ENCODE data around the gene HAPLN1. TPM values are rescaled to one million over a fixed set of nuclear protein-coding genes. Genes with fewer than 3 reads are reported as not detected.

The HAPLN1 gene
- total RNA-seq, 6 experiments from 2014 or later: 0.16 TPM; not detected in 5

- H3K4me1 ChIP-seq: no peaks in the 10 kb centered on the region
- no peaks in the 10 kb centered on the region for H3K9me3 ChIP-seq
- intact Hi-C loops (cut with DNase I): no loop called here
- H3K27ac ChIP-seq: no peak overlapping the region
- no peaks in the 10 kb centered on the region for H3K27me3 ChIP-seq
- no peaks in the 10 kb centered on the region for H3K36me3 ChIP-seq
- H3K4me3 ChIP-seq: no peak overlapping the region
- ATAC-seq (no peak), DNase-seq (no peak)
- TF ChIP-seq, protein P1, sequence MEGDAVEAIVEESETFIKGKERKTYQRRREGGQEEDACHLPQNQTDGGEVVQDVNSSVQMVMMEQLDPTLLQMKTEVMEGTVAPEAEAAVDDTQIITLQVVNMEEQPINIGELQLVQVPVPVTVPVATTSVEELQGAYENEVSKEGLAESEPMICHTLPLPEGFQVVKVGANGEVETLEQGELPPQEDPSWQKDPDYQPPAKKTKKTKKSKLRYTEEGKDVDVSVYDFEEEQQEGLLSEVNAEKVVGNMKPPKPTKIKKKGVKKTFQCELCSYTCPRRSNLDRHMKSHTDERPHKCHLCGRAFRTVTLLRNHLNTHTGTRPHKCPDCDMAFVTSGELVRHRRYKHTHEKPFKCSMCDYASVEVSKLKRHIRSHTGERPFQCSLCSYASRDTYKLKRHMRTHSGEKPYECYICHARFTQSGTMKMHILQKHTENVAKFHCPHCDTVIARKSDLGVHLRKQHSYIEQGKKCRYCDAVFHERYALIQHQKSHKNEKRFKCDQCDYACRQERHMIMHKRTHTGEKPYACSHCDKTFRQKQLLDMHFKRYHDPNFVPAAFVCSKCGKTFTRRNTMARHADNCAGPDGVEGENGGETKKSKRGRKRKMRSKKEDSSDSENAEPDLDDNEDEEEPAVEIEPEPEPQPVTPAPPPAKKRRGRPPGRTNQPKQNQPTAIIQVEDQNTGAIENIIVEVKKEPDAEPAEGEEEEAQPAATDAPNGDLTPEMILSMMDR (IDR thresholded peaks at IDR 0.05): no peak
- TF ChIP-seq POLR2A (IDR thresholded peaks at IDR 0.05): no peak
- WGBS (ENCODE audit: insufficient coverage, low coverage, low lambda C conversion rate, missing lambda C conversion rate): 53% methylated on average over 1 of the region's 1 CpG
These were observed 30.8 kb downstream of the HAPLN1 start for GRCh38 chr5:83689881-83690280.

DNA sequence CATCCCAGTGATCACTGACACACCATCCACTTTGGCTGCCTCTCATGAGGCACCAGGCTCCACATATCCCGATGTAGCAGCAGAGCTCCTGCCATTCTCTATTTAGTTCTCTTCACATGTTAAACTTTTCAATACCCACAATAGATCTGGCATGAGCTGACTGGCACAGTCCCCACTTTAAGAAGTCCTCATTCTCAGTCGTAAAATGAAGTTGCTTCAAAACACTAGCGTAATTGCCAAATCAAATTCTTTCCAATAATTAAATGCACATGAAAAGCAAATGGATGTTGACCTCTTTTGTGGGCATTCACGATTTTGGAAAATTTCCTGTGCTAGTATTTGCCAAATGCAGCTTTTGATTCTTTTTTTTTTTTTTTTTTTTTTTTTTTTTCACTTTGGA lies 32.4 kb downstream of the HAPLN1 start:
- intact Hi-C loops (cut with DNase I): no loop called here
- Histone ChIP-seq H3K9me3 (no peaks in the 10 kb centered on the region), H3K27me3 (no peaks in the 10 kb centered on the region), H3K4me3 (no peak overlapping the region), H3K27ac (no peak overlapping the region), H3K4me1 (no peaks in the 10 kb centered on the region), H3K36me3 (no peaks in the 10 kb centered on the region)
- ATAC-seq: no peak
- no peak for DNase-seq
- TF ChIP-seq POLR2A (IDR thresholded peaks at IDR 0.05): no peak
- TF ChIP-seq, protein P1 (IDR thresholded peaks at IDR 0.05): no peak
- WGBS (ENCODE audit: insufficient coverage, low coverage, low lambda C conversion rate, missing lambda C conversion rate): 73% methylated on average over 4 of the region's 4 CpGs

DNA sequence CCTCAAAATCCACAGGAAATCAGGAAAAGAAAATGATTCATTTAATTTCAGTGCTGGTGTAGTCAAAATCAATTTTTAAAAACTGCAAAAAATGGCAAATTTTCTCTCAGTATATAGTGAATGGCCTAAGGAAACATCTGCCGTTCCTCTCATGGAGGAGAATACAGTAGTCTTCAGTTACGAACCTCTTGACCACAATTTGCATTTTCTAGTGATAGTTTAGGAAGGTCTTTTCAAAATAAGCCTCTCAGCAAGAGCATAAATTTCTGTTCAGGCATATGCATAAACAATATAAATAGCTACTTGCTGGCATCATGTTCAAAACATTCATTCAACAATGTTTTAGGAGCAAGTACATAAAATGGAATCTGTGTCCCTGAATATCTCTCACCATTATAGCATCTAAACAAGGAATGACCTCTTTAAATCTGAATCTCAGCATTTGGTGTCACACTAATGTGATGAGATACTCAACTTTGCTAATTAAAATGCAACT lies 33.5 kb downstream of the HAPLN1 start:
- no peak for TF ChIP-seq POLR2A (IDR thresholded peaks at IDR 0.05)
- TF ChIP-seq, protein P1 (IDR thresholded peaks at IDR 0.05): no peak
- H3K4me3 ChIP-seq: no peak overlapping the region
- no peak overlapping the region for H3K27ac ChIP-seq
- DNase-seq (no peak), ATAC-seq (no peak)
- intact Hi-C loops (cut with DNase I): no loop called here
- H3K36me3 ChIP-seq: no peaks in the 10 kb centered on the region
- no peaks in the 10 kb centered on the region for H3K9me3 ChIP-seq
- no peaks in the 10 kb centered on the region for H3K27me3 ChIP-seq
- 68% methylated on average over 2 of the region's 2 CpGs for WGBS (ENCODE audit: insufficient coverage, low coverage, low lambda C conversion rate, missing lambda C conversion rate)
- H3K4me1 ChIP-seq: no peaks in the 10 kb centered on the region

DNA sequence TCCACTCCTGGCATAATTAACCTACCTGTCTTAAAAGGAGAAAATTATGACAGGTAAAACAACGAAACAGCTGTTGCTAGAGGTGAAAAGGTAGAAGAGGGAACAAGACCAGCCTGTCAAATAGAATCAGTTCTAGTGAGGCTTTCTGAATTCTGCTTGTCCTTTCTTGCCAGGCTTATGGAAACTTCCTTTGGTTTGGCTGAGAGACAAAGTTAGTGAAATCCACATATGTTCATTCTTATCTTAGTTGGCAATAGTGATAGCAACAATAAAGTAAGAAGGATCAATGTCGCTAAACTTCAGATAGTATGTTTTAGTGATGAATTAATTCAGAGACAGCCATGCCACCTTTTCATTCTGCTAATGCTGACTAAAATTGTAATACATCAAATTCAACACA lies 34.4 kb downstream of the HAPLN1 start:
- Histone ChIP-seq H3K4me3 (no peak overlapping the region), H3K9me3 (no peaks in the 10 kb centered on the region), H3K27me3 (no peaks in the 10 kb centered on the region), H3K36me3 (no peaks in the 10 kb centered on the region), H3K27ac (no peak overlapping the region), H3K4me1 (no peaks in the 10 kb centered on the region)
- 78% methylated on average over 2 of the region's 2 CpGs for WGBS (ENCODE audit: insufficient coverage, low coverage, low lambda C conversion rate, missing lambda C conversion rate)
- TF ChIP-seq, protein P1 (IDR thresholded peaks at IDR 0.05): no peak
- TF ChIP-seq POLR2A (IDR thresholded peaks at IDR 0.05): no peak
- DNase-seq: no peak
- intact Hi-C loops (cut with DNase I): no loop called here
- no peak for ATAC-seq

GRCh38 chr5:83683836-83684235 lies 36.8 kb downstream of the HAPLN1 start:
- Histone ChIP-seq H3K9me3 (no peaks in the 10 kb centered on the region), H3K27ac (no peak overlapping the region), H3K4me1 (no peaks in the 10 kb centered on the region), H3K4me3 (no peak overlapping the region), H3K27me3 (no peaks in the 10 kb centered on the region), H3K36me3 (no peaks in the 10 kb centered on the region)
- WGBS (ENCODE audit: insufficient coverage, low coverage, low lambda C conversion rate, missing lambda C conversion rate): 54% methylated on average over 2 of the region's 2 CpGs
- ATAC-seq (no peak), DNase-seq (no peak)
- no peak for TF ChIP-seq POLR2A (IDR thresholded peaks at IDR 0.05)
- TF ChIP-seq, protein P1 (IDR thresholded peaks at IDR 0.05): no peak
- intact Hi-C loops (cut with DNase I): no loop called here

Data from right lobe of liver (tissue), 6 donors.